Right lobe of liver (tissue), 6 donors: ENCODE data around the gene CPEB4. TPM values are rescaled to one million over a fixed set of nuclear protein-coding genes. Genes with fewer than 3 reads are reported as not detected.

Experiments
- ATAC-seq, 4 donors: fragments of 200-7000 bp; cut with Tn5 transposase; one replicate each; pipeline ENCODE4 v1.9.1; 2020; ENCODE audit warnings: mild to moderate bottlenecking in 4 of 4, moderate library complexity in 4 of 4
- DNase-seq, 3 donors: peaks; one replicate each; pipeline ENCODE4 v3.0.0-alpha.2; 2020
- H3K27ac ChIP-seq, 3 donors: fragments of 200-600 bp; one replicate each; pipeline ENCODE4 v1.8.0; 2022
- H3K27me3 ChIP-seq, 2 donors: fragments of 200-600 bp; one replicate each; pipeline ENCODE4 v1.8.0; 2022
- H3K36me3 ChIP-seq, 4 donors: fragments of 200-600 bp; sonication (generic) in 1 of 4; one replicate each; pipeline versions ENCODE4 v1.5.1 to v1.8.0; 2017 to 2022; ENCODE audit warnings: control low read depth in 1 of 4
- H3K4me1 ChIP-seq, 4 donors: fragments of 200-600 bp; sonication (generic) in 1 of 4; one replicate each; pipeline versions ENCODE4 v1.5.1 to v1.8.0; 2017 to 2022; ENCODE audit warnings: control low read depth in 1 of 4
- H3K4me3 ChIP-seq, 3 donors: fragments of 200-600 bp; one replicate each; pipeline ENCODE4 v1.8.0; 2022
- H3K9me3 ChIP-seq, 4 donors: fragments of 200-600 bp; sonication (generic) in 1 of 4; one replicate each; pipeline versions ENCODE4 v1.5.1 to v1.8.0; 2017 to 2022; ENCODE audit warnings: control low read depth in 1 of 4
- POLR2A ChIP-seq: fragments of 450-650 bp; IDR thresholded peaks from one replicate; pipeline ENCODE4 v1.6.1; 2017; ENCODE audit warnings: antibody characterized with exemption, mild to moderate bottlenecking
- WGBS: methylation state at CpG from one replicate; pipeline ENCODE4 v1.1.6; 2018; ENCODE audit warnings: low coverage, low lambda C conversion rate; ENCODE audit not compliant: insufficient coverage; ENCODE audit errors: missing lambda C conversion rate; 5-methylcytosine and 5-hydroxymethylcytosine counted together
- intact Hi-C, 2 donors: fragments of 100-400 bp; cut with DNase I; formaldehyde crosslinking; loops; one replicate each; pipeline versions ENCODE4 v1.11.2 to v1.14.1; 2022
- total RNA-seq, 6 experiments: library from RNA; depleted of rRNA in 2 of 6; stranded (reverse); fragments of >200 nt in 2 of 6; fragmentation: NEBNext Ultra II Directional in 3 of 6; extraction: Animal tissue kit (Norgen Biotek cat#: 25700) in 3 of 6; gene quantifications; one replicate each; pipeline versions ENCODE4 v1.1.0 to v1.2.4, GENCODE V29; 2016 to 2023
- TF ChIP-seq, protein P1 (sequence below), 4 donors: fragments of 200-600 bp in 3 of 4; fragments of 450-650 bp in 1 of 4; IDR thresholded peaks; one replicate each; pipeline versions ENCODE4 v1.5.1 to v1.8.0; 2016 to 2022; ENCODE audit warnings: antibody characterized with exemption in 4 of 4, mild to moderate bottlenecking in 2 of 4
- donor health status: DM: no; HTN: yes; CAD: no.
- donor health status: DM: no; HTN: no; CAD: no.
- donor health status: DM: no; HTN: no; CAD: no.
- donor health status: DM: no; HTN: yes; CAD: no.
- donor health status: DM: no; HTN: yes; CAD: no.

CPEB4 gene
- total RNA-seq, 6 experiments from 2014 or later: 27.3 to 49.9 (median 40.0) TPM

DNA sequence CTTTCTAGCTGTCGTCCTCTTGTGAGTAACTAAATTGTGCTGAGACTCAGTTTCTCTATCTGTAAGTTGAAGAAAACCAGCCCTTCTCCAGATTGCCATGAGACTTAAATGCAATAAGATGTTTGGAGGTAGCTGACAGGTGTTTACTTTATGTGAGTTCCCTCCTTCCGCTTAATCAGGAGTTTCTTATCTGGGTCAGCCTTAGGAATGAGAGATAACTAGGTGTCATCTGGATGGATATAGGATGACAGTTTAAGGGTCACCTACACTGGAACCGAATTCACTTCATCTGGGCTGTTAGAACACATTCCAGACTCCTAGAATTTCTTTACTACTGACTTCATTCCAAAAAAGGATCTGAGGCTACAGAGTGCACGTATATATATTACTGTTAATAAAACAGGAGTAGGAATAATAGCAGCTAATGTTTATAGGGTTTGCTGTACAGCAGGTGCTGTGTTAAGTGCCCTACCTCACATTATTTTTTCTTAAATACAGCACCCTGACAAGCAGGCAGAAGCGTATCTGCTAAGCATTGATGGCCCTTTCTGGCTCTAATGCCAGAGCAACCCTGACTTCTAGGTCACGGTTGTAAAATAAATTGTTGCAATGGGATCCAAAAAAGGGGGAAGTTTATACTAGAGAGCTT lies 30.0 kb upstream of the CPEB4 start:
- Histone ChIP-seq H3K36me3 (no peaks in the 10 kb centered on the region), H3K4me1 (peaks cover 0 to 10% (median 3%) of the 10 kb centered on the region in 4 donors), H3K4me3 (no peak overlapping the region), H3K27me3 (no peaks in the 10 kb centered on the region), H3K9me3 (no peaks in the 10 kb centered on the region), H3K27ac (no peak overlapping the region)
- intact Hi-C loops: no loop called here
- 84% methylated on average over 5 of the region's 6 CpGs for WGBS
- DNase-seq: no peak
- no peak for ATAC-seq
- TF ChIP-seq, protein P1, sequence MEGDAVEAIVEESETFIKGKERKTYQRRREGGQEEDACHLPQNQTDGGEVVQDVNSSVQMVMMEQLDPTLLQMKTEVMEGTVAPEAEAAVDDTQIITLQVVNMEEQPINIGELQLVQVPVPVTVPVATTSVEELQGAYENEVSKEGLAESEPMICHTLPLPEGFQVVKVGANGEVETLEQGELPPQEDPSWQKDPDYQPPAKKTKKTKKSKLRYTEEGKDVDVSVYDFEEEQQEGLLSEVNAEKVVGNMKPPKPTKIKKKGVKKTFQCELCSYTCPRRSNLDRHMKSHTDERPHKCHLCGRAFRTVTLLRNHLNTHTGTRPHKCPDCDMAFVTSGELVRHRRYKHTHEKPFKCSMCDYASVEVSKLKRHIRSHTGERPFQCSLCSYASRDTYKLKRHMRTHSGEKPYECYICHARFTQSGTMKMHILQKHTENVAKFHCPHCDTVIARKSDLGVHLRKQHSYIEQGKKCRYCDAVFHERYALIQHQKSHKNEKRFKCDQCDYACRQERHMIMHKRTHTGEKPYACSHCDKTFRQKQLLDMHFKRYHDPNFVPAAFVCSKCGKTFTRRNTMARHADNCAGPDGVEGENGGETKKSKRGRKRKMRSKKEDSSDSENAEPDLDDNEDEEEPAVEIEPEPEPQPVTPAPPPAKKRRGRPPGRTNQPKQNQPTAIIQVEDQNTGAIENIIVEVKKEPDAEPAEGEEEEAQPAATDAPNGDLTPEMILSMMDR (IDR thresholded peaks at IDR 0.05): no peak
- no peak for TF ChIP-seq POLR2A

DNA sequence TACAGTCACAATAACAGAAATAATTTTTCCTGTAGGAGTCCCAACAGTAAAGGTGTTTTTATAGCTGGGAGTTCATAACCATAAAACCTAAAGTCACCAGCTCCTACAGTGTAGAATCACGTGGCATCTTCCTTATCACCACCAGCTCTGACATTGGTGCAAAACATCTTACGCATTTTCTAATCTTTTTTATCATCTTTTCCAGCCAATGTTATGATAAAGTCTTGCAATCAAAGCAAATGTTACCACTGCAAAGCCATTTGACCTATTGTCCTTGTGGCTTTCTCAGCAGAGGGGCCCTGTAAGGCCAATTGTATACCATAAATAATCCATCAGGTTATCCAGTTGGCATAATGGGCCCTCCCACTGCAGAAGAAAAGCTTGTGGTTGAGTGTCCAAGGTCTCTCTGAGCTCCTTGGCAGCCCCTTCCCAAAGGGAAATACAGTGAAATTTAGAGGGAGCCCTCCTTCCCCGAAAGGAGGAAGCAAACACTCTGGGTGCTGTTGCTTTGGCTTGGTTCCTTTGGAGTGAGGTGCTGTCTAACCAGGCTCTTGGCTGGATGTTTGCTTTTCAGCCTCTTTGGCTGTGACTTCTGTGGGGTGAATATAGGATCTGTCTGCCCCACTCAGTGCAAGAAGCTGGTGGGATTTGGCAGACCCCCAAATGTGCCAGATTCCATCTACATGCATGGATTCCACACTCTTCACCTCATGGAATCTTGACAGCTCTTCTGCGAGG lies 29.3 kb upstream of the CPEB4 start:
- intact Hi-C loops: no loop called here
- peaks cover 0 to 10% (median 3%) of the 10 kb centered on the region in 4 donors for H3K4me1 ChIP-seq
- H3K9me3 ChIP-seq: no peaks in the 10 kb centered on the region
- TF ChIP-seq, protein P1 (IDR thresholded peaks at IDR 0.05): no peak
- TF ChIP-seq POLR2A: no peak
- no peaks in the 10 kb centered on the region for H3K36me3 ChIP-seq
- DNase-seq (no peak), ATAC-seq (no peak)
- no peaks in the 10 kb centered on the region for H3K27me3 ChIP-seq
- H3K27ac ChIP-seq: no peak overlapping the region
- no peak overlapping the region for H3K4me3 ChIP-seq
- 76% methylated on average over 4 of the region's 4 CpGs for WGBS

GRCh38 chr5:173859408-173860159 lies 28.6 kb upstream of the CPEB4 start:
- no peak for DNase-seq
- H3K36me3 ChIP-seq: no peaks in the 10 kb centered on the region
- intact Hi-C loops: no loop called here
- no peak overlapping the region for H3K4me3 ChIP-seq
- no peaks in the 10 kb centered on the region for H3K9me3 ChIP-seq
- H3K4me1 ChIP-seq: peaks cover 0 to 10% (median 3%) of the 10 kb centered on the region in 4 donors
- WGBS: 82% methylated on average over 3 of the region's 4 CpGs
- no peak overlapping the region for H3K27ac ChIP-seq
- TF ChIP-seq POLR2A: no peak
- TF ChIP-seq, protein P1 (IDR thresholded peaks at IDR 0.05): no peak
- no peaks in the 10 kb centered on the region for H3K27me3 ChIP-seq
- no peak for ATAC-seq

- no peak overlapping the region for H3K4me3 ChIP-seq
- no peak overlapping the region for H3K27ac ChIP-seq
- TF ChIP-seq POLR2A: no peak
- TF ChIP-seq, protein P1 (IDR thresholded peaks at IDR 0.05): no peak
- 89% methylated on average over 4 of the region's 4 CpGs for WGBS
- intact Hi-C loops: no loop called here
- ATAC-seq: no peak
- H3K36me3 ChIP-seq: no peaks in the 10 kb centered on the region
- no peak for DNase-seq
- H3K9me3 ChIP-seq: no peaks in the 10 kb centered on the region
- H3K4me1 ChIP-seq: peaks cover 0 to 10% (median 3%) of the 10 kb centered on the region in 4 donors
- no peaks in the 10 kb centered on the region for H3K27me3 ChIP-seq
These were observed 26.1 kb upstream of the CPEB4 start for GRCh38 chr5:173862047-173862477.
